NCI-H1930 (cell line): ENCODE results near the gene HGFAC.

Experiments
- DNase-seq, 2 experiments: peaks; one replicate each; lab custom pipeline; 2025; lab: John Stamatoyannopoulos, UW

Gene HGFAC

GRCh38 chr4:3486541-3487540 lies 45.1 kb downstream of the HGFAC start:
- no peak for DNase-seq

DNA sequence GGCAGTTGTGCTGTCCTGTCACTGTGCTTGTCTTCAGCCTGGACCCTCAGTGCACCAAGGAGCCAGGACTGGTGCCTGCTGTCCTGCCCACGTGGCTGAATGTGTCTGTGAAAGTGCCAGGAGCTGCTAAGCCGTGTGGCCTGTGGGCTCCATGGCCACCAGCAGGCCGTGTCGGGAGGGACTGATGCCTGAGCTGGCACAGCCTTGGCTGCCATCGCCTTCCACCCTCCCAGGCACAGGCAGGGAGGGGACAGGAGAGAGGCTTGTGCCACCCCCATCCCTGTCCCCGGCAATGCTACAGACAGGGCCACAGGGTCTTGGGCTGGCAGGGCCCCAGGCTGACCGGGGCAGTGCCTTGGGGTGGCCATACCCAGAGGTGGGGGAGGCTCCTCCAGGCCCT lies 46.1 kb downstream of the HGFAC start:
- no peak for DNase-seq

- DNase-seq: no peak
Measured at GRCh38 chr4:3488820-3489219, 47.1 kb downstream of the HGFAC start.

DNA sequence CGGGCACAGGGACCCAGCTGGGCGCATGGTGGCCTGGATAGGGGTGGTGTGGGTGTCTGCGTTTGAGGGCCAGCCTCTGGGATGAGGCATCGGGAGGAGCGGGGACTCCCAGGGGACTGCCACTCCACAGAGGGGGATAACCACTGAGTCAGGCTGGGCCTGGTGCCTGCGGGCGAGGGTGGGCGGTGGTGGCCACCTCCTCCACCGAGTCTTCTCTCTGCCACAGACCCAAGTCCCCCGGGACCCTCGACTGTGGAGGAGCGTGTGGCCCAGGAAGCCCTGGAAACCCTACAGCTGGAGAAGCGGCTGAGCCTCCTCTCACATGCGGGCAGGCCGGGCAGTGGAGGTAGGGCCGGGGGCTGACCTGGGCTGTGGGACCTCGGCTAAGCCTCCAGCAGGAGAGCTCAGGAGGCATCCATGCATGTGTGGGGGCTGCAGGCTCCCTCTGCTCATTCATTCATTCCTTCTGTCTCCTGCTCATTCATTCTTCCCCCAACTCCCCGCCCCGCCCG lies 47.7 kb downstream of the HGFAC start:
- DNase-seq: peak; percentile 9 to 18

- DNase-seq: no peak
Measured at GRCh38 chr4:3491681-3492405, 50.1 kb downstream of the HGFAC start.

GRCh38 chr4:3492741-3493719 lies 51.3 kb downstream of the HGFAC start:
- DNase-seq: no peak

- DNase-seq: no peak
Measured at GRCh38 chr4:3493720-3494461, 52.1 kb downstream of the HGFAC start.

DNA sequence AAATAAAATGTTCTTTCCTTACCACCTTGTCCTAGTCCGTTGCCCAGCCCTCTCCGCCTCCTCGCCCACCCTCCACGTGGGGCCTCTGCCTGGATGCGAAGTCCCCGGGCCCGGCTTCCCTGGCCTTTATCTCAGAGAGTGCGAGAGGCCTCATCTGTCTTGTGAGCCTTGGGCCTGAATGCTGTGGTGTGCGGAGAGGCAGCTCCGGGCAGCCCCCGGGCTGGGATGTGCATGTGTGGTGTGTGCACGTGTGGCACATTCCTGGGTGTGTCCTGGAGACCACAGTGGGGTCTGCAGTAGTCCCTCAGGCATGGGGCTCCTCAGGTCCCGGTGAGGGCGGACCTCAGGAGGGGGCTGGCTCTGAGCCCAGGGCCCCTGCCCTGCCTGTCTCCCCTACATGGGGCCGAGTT lies 52.7 kb downstream of the HGFAC start:
- no peak for DNase-seq

DNA sequence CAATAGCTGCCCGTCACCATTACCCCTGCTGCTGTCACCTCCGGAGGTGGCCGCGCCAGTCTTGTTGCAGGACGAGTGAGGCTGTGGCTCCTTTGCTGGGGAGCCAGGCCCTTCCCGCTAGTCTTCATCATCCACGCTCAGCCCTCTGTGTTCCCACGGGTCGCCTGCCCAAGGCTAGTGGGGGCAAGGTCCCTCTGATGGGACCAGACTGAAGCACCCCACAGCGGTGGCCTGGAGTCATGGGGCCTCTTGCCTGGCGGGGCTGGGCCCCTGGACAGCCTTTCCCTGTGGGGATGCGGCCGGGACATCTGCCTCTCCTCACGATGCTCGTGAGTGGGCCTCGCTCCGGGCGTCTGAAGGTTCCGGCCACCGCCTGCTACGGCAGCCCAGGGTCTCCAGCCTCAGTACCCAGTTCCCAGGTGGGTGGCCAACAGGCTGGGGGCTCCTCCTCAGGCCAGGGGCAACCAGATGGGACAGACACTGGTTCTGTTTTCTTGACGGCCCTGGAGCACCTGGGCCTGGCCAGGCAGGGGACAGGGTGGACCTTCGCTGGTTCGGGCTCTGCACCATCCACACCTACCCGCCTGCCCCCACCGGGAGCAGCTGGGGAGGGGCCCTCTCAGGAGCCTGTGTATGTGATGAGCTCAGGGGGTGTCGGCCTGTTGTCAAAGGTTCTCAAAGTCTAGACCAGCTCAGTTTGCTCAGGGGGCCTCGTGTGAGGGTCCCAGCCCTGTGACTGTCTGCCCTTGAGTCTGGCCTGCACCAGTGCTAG lies 53.6 kb downstream of the HGFAC start:
- DNase-seq: no peak

DNA sequence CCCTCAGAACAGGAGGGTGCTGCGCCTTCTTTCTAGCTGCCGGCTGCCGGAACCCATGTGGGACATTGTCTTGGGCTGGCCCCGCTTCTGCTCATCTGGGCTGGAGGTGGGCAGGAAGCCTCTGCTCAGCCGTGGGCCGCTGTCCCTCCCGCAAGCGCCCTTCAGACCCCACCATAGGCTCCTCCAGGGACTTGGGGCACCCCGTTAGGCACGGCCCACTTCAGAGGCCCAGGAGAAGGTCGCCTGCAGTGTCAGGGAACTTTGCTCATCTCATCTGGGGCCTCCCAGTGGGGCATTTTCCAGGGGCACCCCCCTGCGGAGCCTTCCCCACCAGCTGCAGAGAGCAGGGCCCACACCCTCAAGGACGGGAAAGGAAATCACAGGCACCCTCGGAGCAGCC lies 54.3 kb downstream of the HGFAC start:
- no peak for DNase-seq

- no peak for DNase-seq
Measured at GRCh38 chr4:3497095-3497494, 55.3 kb downstream of the HGFAC start.

- DNase-seq: no peak
Measured at GRCh38 chr4:3497523-3498389, 56.0 kb downstream of the HGFAC start.

- DNase-seq: no peak
Measured at GRCh38 chr4:3498407-3498806, 56.6 kb downstream of the HGFAC start.
